WI38 (cell line): ENCODE measurements around the gene ZMYND8.

Source experiments
- H3K4me3 ChIP-seq: 2 replicates; pipeline ENCODE4 v1.5.1; 2011; ENCODE audit warnings: low read depth, mild to moderate bottlenecking, control low read depth, low read length
- CTCF ChIP-seq: IDR thresholded peaks from 2 replicates; pipeline ENCODE4 v1.5.1; 2012; ENCODE audit warnings: low read depth, mild to moderate bottlenecking, control low read depth, low read length

The ZMYND8 gene

GRCh38 chr20:47316776-47317126 is 39.7 kb downstream of the ZMYND8 start:
- no peak overlapping the region for H3K4me3 ChIP-seq
- no peak for TF ChIP-seq CTCF

DNA sequence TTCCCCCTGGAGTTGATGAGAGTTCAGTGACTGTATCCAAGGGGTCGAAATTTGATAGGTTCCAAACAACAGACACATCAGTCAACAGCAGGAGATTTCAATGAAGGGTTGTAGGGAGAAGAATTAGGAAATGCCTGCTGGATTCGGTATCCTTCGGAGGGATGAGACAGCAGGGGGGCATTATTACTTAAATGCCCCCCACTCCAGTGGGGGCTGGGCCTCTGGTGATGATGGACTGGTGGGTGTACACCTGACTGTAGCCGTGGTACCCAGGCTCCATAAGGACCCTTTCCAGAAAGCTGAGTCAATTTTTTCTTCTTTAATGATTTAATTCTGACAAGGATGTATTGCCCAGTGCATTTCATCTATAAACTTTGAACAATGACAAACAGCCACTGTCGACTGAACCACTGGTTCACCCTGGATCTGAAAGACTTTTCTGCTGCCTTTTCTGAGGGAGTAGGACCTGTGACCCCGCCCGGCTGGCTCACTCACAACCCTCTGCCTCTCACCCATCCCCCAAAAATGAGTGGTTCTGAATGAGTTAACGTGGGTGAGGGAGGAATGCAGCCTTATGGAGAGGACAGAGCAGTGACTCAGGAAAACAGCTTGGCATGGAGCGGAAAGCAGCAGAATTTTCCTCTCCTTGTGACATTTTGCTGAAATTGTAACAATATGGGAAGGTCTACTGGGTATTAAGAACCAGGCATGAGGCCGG is 41.0 kb downstream of the ZMYND8 start:
- TF ChIP-seq CTCF, result no peak
- H3K4me3 ChIP-seq, result no peak overlapping the region

- no peak for TF ChIP-seq CTCF
- H3K4me3 ChIP-seq, result no peak overlapping the region
These were observed 41.7 kb downstream of the ZMYND8 start for GRCh38 chr20:47314647-47315338.

DNA sequence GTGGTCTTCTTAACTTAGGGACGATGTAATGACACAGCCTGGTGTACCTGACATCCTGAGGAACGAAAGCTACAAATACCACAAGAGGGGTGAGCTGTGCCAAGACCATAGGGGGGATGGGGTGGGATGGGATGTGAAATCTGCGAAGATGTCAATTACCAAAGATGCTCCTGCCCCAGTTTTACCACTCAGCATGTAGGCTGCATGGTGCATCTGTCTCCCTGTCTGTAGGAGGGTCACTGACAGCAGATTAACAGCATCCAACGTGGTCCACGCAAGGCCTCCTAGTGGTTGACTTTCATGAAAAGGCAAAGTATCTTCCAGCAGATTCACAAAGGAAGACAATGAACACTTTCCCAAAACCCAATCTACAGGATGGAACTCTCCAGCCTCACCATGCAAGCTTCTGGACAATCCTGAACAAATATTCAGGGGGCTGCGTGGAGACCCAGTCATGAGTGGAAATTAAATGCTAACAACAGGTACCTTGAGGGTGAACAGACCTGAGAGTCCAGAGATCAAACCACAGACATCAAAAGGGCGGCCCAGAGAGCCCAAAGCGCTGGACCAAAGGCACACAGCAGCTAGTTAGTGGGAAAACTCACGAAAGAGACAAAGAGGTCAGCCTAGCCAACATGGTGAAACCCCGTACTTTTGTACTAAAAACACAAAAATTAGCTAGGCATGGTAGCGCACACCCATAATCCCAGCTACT is 44.4 kb downstream of the ZMYND8 start:
- TF ChIP-seq CTCF, result no peak
- no peak overlapping the region for H3K4me3 ChIP-seq

DNA sequence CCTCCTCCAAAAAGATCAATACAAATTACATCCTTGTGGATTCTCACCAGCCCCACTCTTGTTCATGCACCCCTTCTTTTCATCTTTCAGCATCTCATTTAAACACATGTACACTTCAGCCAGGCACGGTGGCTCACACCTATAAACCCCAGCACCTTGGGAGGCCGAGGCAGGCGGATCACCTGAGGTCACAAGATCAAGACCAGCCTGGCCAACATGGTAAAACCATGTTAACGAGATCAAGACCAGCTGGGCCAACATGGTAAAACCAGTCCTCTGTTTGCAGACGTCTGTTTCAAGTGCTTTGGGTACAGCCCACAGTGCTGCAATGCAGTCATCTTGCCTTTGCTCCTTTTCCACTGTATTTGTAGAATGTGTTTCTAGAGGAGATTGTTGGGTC is 45.3 kb downstream of the ZMYND8 start:
- no peak overlapping the region for H3K4me3 ChIP-seq
- TF ChIP-seq CTCF, result no peak

DNA sequence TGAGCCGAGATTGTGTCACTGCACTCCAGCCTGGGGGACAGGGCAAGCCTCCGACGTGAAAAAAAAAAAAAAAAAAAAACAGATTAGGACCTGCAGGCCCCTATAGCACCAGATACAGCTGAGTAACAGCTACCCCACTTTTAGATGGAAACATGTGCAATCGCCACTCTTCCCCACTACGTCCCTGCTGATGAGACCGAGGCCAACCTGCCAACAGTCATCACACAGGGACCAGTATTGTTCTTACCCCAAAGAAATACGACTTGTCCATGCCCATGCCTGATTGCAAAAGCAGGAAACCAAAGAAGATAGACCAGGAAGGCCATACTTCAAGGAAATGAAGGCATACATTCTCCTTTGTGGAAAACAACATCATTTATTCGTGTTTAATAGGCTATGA is 45.8 kb downstream of the ZMYND8 start:
- TF ChIP-seq CTCF, result no peak
- H3K4me3 ChIP-seq, result no peak overlapping the region
